ENCODE measurements around the gene LTB4R.
"Not testable (repeated sequence)": the region's sequence is repeated elsewhere in the genome, so short reads cannot be mapped to it uniquely, and the experiment has no call there.

Gene LTB4R

DNA sequence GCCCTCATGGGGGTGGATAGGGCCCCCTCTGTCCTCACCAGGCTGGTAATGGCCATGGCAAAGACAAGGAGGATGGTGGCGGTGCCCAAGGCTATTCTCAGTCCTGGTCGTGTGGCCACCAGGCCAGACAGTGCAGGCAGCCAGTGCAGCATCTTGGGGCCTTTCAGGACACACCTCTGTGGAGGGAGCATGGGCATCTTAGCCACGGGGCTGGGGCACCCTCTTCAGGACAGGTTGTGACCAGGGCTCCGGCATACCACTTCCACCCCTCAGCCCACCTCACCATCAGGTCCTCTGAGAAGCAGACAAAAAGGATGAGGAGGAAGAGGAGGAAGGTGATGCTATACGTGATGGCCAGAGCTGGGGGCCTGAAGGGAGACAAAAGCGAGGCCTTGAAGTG lies 12.7 kb downstream of the LTB4R start:
- H3K36me3 ChIP-seq (ENCODE audit: control insufficient read depth, insufficient read depth, low read length): no peaks in the 10 kb centered on the region
- H3K4me3 ChIP-seq (replicated peaks; ENCODE audit: low read depth, low read length): no peak overlapping the region
- no peaks in the 10 kb centered on the region for H3K27me3 ChIP-seq (replicated peaks; ENCODE audit: control insufficient read depth, insufficient read depth, low read length)
- TF ChIP-seq, protein P1, sequence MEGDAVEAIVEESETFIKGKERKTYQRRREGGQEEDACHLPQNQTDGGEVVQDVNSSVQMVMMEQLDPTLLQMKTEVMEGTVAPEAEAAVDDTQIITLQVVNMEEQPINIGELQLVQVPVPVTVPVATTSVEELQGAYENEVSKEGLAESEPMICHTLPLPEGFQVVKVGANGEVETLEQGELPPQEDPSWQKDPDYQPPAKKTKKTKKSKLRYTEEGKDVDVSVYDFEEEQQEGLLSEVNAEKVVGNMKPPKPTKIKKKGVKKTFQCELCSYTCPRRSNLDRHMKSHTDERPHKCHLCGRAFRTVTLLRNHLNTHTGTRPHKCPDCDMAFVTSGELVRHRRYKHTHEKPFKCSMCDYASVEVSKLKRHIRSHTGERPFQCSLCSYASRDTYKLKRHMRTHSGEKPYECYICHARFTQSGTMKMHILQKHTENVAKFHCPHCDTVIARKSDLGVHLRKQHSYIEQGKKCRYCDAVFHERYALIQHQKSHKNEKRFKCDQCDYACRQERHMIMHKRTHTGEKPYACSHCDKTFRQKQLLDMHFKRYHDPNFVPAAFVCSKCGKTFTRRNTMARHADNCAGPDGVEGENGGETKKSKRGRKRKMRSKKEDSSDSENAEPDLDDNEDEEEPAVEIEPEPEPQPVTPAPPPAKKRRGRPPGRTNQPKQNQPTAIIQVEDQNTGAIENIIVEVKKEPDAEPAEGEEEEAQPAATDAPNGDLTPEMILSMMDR (IDR thresholded peaks at IDR 0.05; ENCODE audit: insufficient read depth, low read length, poor library complexity, severe bottlenecking): no peak
- no peak for DNase-seq (ENCODE audit: extremely low read depth, insufficient read length)

DNA sequence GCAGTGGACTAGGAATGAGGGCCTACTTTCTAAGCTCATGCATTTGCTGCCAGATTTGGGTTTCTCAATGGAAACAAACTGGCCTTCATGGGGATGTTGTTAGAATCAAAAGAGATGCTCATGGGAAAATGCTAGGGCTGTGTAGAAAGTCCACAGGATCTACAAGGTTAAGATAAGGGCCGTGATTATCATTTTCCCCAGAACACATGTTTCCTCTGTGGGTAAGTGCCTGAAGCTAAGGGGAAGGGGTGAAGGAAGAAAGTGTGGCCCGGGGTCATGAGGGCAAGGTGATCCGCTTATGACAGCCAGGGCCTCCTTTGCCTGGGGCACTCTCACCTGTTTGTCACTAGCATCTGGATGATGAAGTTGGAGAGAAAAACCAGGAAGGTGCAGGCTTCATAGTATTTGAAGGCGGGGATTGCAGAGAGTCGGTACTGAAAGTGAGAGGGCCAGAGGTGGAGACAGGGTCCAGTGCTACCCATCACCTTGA lies 13.8 kb downstream of the LTB4R start:
- DNase-seq (ENCODE audit: extremely low read depth, insufficient read length): no peak
- Histone ChIP-seq H3K4me3 (replicated peaks; ENCODE audit: low read depth, low read length) (no peak overlapping the region), H3K36me3 (ENCODE audit: control insufficient read depth, insufficient read depth, low read length) (no peaks in the 10 kb centered on the region), H3K27me3 (replicated peaks; ENCODE audit: control insufficient read depth, insufficient read depth, low read length) (no peaks in the 10 kb centered on the region)
- TF ChIP-seq, protein P1 (IDR thresholded peaks at IDR 0.05; ENCODE audit: insufficient read depth, low read length, poor library complexity, severe bottlenecking): no peak

DNA sequence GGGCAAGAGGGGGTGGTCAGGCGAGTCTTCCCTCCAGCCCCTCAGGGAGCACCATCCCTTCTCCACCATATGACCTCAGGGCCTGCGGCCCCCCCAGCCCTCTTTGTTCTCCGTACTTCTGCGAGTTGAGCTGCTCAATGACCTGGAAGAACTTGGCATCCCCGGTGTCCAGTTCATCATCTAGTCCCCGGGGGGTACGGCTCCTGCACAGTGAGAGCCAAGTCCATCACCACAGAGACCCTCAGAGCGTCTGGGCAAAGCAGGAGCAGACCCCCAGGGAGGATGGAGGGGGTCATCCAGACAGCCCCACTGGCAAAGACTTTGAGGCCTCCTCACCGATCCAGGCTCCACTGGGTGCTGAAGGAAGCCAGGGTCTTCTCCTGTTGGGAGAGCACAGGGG lies 14.7 kb downstream of the LTB4R start:
- no peak overlapping the region for H3K4me3 ChIP-seq (replicated peaks; ENCODE audit: low read depth, low read length)
- TF ChIP-seq, protein P1 (IDR thresholded peaks at IDR 0.05; ENCODE audit: insufficient read depth, low read length, poor library complexity, severe bottlenecking): no peak
- H3K27me3 ChIP-seq (replicated peaks; ENCODE audit: control insufficient read depth, insufficient read depth, low read length): no peaks in the 10 kb centered on the region
- H3K36me3 ChIP-seq (ENCODE audit: control insufficient read depth, insufficient read depth, low read length): no peaks in the 10 kb centered on the region
- DNase-seq (ENCODE audit: extremely low read depth, insufficient read length): no peak

DNA sequence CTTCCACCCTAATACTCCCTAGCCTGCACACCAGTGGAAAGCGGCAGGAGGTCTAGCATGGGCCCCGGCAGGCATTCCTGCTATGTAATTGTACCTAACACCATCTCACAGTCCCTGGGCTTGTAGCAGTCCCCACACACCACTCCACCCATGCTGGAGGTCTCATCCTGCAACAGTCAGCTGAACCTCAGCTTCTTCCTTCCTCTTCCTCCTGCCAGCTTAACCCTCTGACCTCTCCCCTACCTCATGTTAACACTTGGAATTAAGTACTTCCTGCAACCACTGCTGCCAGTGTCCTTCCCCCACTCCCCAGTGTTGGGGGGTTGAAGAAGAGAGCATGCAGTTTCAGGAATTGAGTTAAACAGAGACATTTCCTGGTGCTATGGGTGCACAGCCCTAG lies 16.0 kb downstream of the LTB4R start:
- no peak for DNase-seq (ENCODE audit: extremely low read depth, insufficient read length)
- TF ChIP-seq, protein P1 (IDR thresholded peaks at IDR 0.05; ENCODE audit: insufficient read depth, low read length, poor library complexity, severe bottlenecking): no peak
- no peak overlapping the region for H3K4me3 ChIP-seq (replicated peaks; ENCODE audit: low read depth, low read length)

DNA sequence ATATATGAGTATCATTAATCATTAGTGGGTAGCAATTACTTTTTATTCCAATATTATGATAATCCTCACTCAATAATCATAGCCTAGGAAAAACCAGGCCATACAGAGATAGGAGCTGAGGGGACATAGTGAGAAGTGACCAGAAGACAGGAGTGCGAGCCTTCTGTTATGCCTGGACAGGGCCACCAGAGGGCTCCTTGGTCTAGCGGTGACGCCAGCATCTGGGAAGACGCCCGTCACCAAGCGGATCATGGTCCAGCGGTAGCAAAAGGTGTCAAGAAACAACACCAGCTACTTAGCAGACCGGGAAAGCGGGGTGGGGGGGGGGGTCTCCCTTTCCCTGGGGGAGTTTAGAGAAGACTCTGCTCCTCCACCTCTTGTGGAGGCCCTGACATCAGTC lies 16.6 kb downstream of the LTB4R start:
- not testable (repeated sequence) for DNase-seq (ENCODE audit: extremely low read depth, insufficient read length); H3K36me3 ChIP-seq (ENCODE audit: control insufficient read depth, insufficient read depth, low read length)

More for the DNA sequence above, 16.0 kb downstream of the LTB4R start:
- Histone ChIP-seq H3K36me3 (ENCODE audit: control insufficient read depth, insufficient read depth, low read length) (no peaks in the 10 kb centered on the region), H3K27me3 (replicated peaks; ENCODE audit: control insufficient read depth, insufficient read depth, low read length) (no peaks in the 10 kb centered on the region; the same call in 1 of the 2 replicates)

More for the DNA sequence above, 16.6 kb downstream of the LTB4R start:
- H3K27me3 ChIP-seq (replicated peaks; ENCODE audit: control insufficient read depth, insufficient read depth, low read length); H3K4me3 ChIP-seq (replicated peaks; ENCODE audit: low read depth, low read length): not testable (repeated sequence)
- TF ChIP-seq, protein P1 (IDR thresholded peaks at IDR 0.05; ENCODE audit: insufficient read depth, low read length, poor library complexity, severe bottlenecking): peak; percentile 31

Measured in GM06990 (cell line).